GM12874 (cell line): Measurements from ENCODE around the gene DSCAM.

Experiments used
- TF ChIP-seq, protein P1 (sequence below): IDR thresholded peaks from 2 replicates; pipeline ENCODE4 v1.5.1; 2011; ENCODE audit warnings: low read depth, mild to moderate bottlenecking, control low read depth, low read length, moderate library complexity; ENCODE audit not compliant: insufficient read depth

DSCAM gene

DNA sequence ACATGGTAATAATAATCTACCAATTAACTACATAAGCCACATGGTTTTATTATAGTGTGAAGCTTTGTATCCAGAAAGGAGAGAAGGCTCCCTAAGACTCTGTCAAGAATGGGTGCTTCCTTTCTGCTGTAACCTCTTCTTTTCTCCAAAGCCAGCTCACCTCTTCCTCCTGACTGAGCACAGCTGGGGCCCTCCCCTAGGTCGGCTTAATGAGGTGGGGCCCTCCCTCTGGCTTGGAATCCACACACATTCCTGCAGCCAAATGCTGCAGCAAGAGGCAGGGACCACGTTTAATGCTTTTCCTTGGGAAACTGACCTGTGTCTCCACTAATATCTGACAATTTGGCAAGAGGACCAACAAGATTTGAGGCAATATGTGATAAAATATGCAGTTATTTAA, 94.8 kb downstream of the DSCAM start:
- TF ChIP-seq, protein P1, sequence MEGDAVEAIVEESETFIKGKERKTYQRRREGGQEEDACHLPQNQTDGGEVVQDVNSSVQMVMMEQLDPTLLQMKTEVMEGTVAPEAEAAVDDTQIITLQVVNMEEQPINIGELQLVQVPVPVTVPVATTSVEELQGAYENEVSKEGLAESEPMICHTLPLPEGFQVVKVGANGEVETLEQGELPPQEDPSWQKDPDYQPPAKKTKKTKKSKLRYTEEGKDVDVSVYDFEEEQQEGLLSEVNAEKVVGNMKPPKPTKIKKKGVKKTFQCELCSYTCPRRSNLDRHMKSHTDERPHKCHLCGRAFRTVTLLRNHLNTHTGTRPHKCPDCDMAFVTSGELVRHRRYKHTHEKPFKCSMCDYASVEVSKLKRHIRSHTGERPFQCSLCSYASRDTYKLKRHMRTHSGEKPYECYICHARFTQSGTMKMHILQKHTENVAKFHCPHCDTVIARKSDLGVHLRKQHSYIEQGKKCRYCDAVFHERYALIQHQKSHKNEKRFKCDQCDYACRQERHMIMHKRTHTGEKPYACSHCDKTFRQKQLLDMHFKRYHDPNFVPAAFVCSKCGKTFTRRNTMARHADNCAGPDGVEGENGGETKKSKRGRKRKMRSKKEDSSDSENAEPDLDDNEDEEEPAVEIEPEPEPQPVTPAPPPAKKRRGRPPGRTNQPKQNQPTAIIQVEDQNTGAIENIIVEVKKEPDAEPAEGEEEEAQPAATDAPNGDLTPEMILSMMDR = no peak

DNA sequence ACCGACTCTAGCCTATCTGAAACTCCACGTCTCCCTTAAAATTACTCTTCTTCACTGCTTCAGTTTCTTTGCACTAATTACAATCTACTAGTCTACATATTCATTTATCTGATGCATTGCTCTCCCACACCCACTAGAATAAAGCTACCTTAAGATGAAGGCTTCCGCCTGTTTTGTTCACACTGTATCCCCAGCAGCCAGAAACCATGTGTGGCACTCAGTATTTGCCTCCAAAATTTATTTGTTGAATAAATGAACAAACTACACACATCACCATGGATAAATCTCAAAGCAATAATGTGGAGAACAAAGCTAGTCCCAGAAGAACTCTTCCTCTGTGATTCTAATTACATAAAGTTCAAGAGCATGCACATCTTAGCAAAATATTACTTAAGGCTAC, 95.7 kb downstream of the DSCAM start:
- TF ChIP-seq, protein P1 = no peak

GRCh38 chr21:40736145-40736544, 110.8 kb downstream of the DSCAM start:
- TF ChIP-seq, protein P1 = no peak

- TF ChIP-seq, protein P1 = no peak
These were observed 113.9 kb downstream of the DSCAM start for GRCh38 chr21:40733024-40733397.

GRCh38 chr21:40732253-40733023, 114.5 kb downstream of the DSCAM start:
- TF ChIP-seq, protein P1 = no peak

GRCh38 chr21:40731206-40731605, 115.8 kb downstream of the DSCAM start:
- TF ChIP-seq, protein P1 = no peak

DNA sequence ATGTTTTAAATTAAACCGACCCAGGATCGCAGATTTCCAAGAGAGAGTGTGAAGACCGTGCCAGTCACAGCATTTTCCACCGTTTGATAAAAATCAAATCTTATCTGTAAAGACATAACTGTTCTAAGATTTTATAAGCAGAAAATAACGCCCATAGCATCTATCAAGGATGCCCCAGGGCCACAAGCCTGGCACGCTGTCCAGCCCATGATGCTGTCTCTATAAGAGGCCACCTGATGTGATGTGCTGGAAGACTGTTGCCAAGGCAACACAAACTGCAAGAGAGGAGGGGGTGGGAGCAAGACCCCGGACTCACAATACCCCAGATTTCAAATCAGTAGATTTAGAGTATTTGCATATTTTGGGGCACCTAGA, 116.5 kb downstream of the DSCAM start:
- TF ChIP-seq, protein P1 = no peak
